GM19438 (cell line): ENCODE measurements around the gene ZKSCAN4.

Experiments used
- ATAC-seq: cut with Tn5 transposase; IDR thresholded peaks from one replicate; pipeline ENCODE4 v1.9.1; 2021; ENCODE audit warnings: low read depth; ENCODE audit not compliant: unreplicated experiment

The ZKSCAN4 gene

DNA sequence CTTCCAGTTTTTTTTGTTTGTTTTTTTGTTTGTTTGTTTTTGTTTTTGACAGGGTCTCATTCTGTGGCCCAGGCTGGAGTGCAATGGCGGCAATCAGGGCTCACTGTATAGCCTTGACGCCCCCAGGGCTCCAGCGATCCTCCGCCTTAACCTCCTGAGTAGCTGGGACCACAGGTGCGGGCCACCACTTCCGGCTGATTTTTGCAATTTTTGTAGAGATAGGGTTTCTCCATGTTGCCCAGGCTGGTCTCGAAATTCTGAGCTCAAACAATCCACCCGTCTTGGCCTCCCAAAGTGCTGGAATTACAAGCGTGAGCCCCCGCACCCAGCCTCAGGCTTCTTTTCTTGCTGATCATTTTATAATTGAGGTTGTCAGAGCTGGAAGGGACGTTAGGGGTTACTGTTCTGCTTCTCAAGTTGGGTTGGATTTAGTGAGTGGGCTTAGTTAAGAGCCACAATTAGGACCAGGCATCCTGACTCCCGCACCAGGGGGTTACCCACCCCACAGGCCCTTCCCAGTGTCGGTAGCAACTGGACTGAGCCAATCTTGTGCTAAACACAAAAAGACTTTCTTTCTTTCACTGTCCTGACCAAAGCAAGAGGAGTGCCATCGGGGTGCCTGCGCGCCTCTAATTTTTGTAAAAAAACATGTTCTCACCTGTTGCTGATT is 40.1 kb downstream of the ZKSCAN4 start:
- no peak for ATAC-seq

- no peak for ATAC-seq
Observed at GRCh38 chr6:28209753-28210535, 42.1 kb downstream of the ZKSCAN4 start.

GRCh38 chr6:28208111-28208659 is 43.9 kb downstream of the ZKSCAN4 start:
- no peak for ATAC-seq

DNA sequence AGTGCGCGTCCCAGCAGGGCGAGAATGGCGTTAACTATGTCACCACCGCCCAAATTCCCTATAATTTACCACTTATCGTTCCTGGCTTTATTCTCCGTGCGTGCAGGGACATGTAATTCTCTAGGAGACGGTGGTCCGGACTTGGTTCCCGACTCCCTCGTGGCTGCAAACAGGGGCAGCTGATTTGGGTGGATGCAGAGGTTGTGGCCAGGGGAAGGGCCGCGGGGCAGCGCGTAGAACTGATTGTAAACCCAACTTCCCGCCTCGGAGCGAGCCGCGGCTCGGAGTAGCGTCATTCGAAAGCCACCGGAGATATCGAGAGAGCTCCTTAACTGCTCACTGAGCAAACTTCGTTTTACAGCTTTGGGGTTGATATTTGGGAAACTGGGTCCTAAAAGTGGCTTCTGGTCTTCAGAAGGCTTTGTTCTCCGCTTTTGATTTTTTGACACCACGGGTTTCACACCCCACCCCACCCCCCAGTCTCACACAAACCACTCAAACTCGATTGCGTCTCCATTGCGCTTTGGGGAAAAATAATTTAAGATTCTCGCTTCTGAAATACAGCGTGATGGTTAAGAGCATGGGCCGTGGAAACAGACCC is 44.5 kb downstream of the ZKSCAN4 start:
- peak; percentile 55 for ATAC-seq

DNA sequence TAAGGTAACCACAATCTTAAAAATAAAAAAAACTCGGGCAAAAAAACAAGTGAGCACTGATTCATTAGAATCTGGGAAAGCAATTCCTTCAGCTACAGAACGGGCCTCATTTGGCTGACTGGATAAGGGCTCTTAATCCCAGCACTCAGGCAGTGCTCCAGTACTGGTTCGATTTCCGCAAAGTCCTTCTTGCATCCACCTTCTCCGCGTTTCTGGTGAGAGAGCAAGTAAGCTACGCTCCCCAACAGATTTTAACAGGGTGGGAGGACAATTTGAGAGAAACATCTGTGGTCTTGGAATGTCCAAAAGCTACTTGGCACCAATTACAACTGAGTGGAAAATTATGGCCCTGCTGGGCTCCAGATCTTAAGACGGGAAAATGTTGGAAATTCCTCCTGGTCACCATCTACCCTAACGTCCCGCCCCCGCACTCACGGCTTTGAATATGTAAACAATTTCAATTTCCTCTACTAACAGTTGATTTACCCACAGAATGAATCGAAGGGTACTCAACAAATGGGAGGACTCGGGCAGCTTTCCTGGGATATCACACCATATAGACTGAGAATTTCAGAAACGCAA is 45.0 kb downstream of the ZKSCAN4 start:
- no peak for ATAC-seq

- ATAC-seq = no peak
Observed at GRCh38 chr6:28206527-28206926, 45.5 kb downstream of the ZKSCAN4 start.

DNA sequence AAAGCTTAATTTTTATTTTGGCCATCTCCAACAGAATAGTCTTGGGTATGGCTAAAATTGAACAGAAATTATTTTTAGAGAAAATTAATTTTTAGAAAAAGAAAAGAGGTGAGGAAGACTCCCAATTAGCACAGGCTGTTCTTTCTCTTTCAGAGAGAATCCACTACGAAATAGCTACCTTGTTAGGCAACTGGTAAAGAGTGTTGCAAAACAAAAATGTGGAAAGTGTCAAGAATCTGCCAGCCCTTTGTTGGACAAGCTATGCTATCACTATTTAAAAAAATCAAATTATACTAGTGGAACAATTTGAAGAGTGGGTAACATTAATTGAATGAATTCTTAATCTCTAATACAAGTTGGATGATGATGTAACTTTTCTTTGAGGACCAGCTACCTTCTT is 46.2 kb downstream of the ZKSCAN4 start:
- no peak for ATAC-seq

- no peak for ATAC-seq
Observed at GRCh38 chr6:28203201-28203600, 48.9 kb downstream of the ZKSCAN4 start.

- ATAC-seq = no peak
Observed at GRCh38 chr6:28200020-28200419, 52.0 kb downstream of the ZKSCAN4 start.
